H1 (cell line): ENCODE measurements around the gene PDXDC1. TPM values are rescaled to one million over a fixed set of nuclear protein-coding genes. Genes with fewer than 3 reads are reported as not detected.
A peak's percentile ranks its signal among the peaks of the same experiment; 100 is the strongest.
"Not testable (repeated sequence)": the region's sequence is repeated elsewhere in the genome, so short reads cannot be mapped to it uniquely, and the experiment has no call there.

Source experiments
- CTCF ChIA-PET: fragments of 300-600 bp; sonication (Branson Sonifier 250); formaldehyde crosslinking; loops from one replicate; lab custom pipeline; 2021; ENCODE audit not compliant: partially characterized antibody; lab: Charles Lee
- POLR2A ChIA-PET: fragments of 300-600 bp; sonication (Branson Sonifier 250); formaldehyde crosslinking; loops from one replicate; lab custom pipeline; 2021; ENCODE audit warnings: inconsistent platforms; ENCODE audit not compliant: partially characterized antibody; lab: Charles Lee
- DNase-seq, 2 experiments: peaks; one replicate each; pipeline versions ENCODE4 v3.0.0 to v3.0.0-alpha.2; 2010 to 2022; ENCODE audit warnings: low spot score in 2 of 2, low read depth in 1 of 2, mixed read lengths in 1 of 2
- FAIRE-seq: peaks from 2 replicates; lab custom pipeline; 2011; peaks lifted over from hg19 to GRCh38; lab: Jason Lieb, UNC
- H2AFZ ChIP-seq: 2 replicates; pipeline ENCODE4 v1.8.1; 2012; ENCODE audit warnings: low read length, inconsistent platforms
- H2AK5ac ChIP-seq: 2 replicates; pipeline ENCODE4 v1.6.1; 2013; ENCODE audit warnings: low read depth, low read length
- H2BK120ac ChIP-seq: replicated peaks from 2 replicates; pipeline ENCODE3; 2013; ENCODE audit warnings: low read depth, low read length, inconsistent platforms
- H2BK12ac ChIP-seq: 2 replicates; pipeline ENCODE4 v1.6.1; 2013; ENCODE audit warnings: low read depth, low read length
- H2BK15ac ChIP-seq: 2 replicates; pipeline ENCODE4 v1.6.1; 2013; ENCODE audit warnings: low read length
- H2BK20ac ChIP-seq: 2 replicates; pipeline ENCODE4 v1.6.1; 2013; ENCODE audit warnings: low read length
- H2BK5ac ChIP-seq: 2 replicates; pipeline ENCODE4 v1.6.1; 2013; ENCODE audit warnings: low read depth, low read length
- H3K14ac ChIP-seq: 2 replicates; pipeline ENCODE4 v1.6.1; 2013; ENCODE audit warnings: inconsistent platforms; ENCODE audit not compliant: insufficient read length
- H3K18ac ChIP-seq: 2 replicates; pipeline ENCODE4 v1.6.1; 2013; ENCODE audit warnings: low read length; ENCODE audit errors: extremely low read depth
- H3K23ac ChIP-seq: 2 replicates; pipeline ENCODE4 v1.6.1; 2013; ENCODE audit warnings: inconsistent platforms; ENCODE audit not compliant: insufficient read length
- H3K23me2 ChIP-seq: 2 replicates; pipeline ENCODE4 v1.6.1; 2013; ENCODE audit warnings: low read depth, low read length
- H3K27ac ChIP-seq: 2 replicates; pipeline ENCODE4 v1.6.1; 2011; ENCODE audit warnings: low read depth, low read length, inconsistent platforms
- H3K27me3 ChIP-seq, 4 experiments: replicated peaks in 1 of 4; 1 replicate in 1 of 4; 2 replicates in 3 of 4; pipeline versions ENCODE4 v1.6.1 to v1.8.1; 2011 to 2013; ENCODE audit warnings: low read length in 3 of 4, mild to moderate bottlenecking in 3 of 4, inconsistent platforms in 2 of 4, mixed read lengths in 2 of 4, moderate library complexity in 1 of 4; ENCODE audit not compliant: control insufficient read depth in 3 of 4, insufficient read depth in 3 of 4; ENCODE audit errors: extremely low read depth in 1 of 4
- H3K36me3 ChIP-seq, 4 experiments: 2 replicates each; pipeline versions ENCODE4 v1.6.1 to v1.8.1; 2011 to 2013; ENCODE audit warnings: mild to moderate bottlenecking in 4 of 4, low read length in 3 of 4, moderate library complexity in 2 of 4, control low read depth in 1 of 4, inconsistent platforms in 1 of 4; ENCODE audit not compliant: insufficient read depth in 4 of 4, control insufficient read depth in 2 of 4
- H3K4ac ChIP-seq: replicated peaks from 2 replicates; pipeline ENCODE3; 2013; ENCODE audit warnings: low read length, low read depth, mixed read lengths, inconsistent platforms; ENCODE audit not compliant: insufficient read length
- H3K4me1 ChIP-seq, 4 experiments: replicated peaks in 1 of 4; 1 replicate in 1 of 4; 2 replicates in 3 of 4; pipeline versions ENCODE4 v1.6.1 to v1.8.1; 2011 to 2013; ENCODE audit warnings: low read length in 3 of 4, inconsistent platforms in 2 of 4, mixed read lengths in 1 of 4; ENCODE audit not compliant: insufficient read depth in 4 of 4, control insufficient read depth in 3 of 4
- H3K4me2 ChIP-seq, 2 experiments: 2 replicates each; pipeline versions ENCODE4 v1.6.1 to v1.8.1; 2011 to 2013; ENCODE audit warnings: low read depth in 2 of 2, low read length in 2 of 2, control low read depth in 1 of 2, inconsistent platforms in 1 of 2, mild to moderate bottlenecking in 1 of 2; ENCODE audit not compliant: insufficient read depth in 1 of 2
- H3K4me3 ChIP-seq, 4 experiments: fragments of 200-600, 300-600 bp in 1 of 4; sonication (generic), shearing (Covaris generic), sonication (Bioruptor Twin) in 1 of 4; 2 replicates each; pipeline versions ENCODE4 v1.5.1 to v1.8.1; 2011 to 2016; ENCODE audit warnings: low read length in 4 of 4, low read depth in 3 of 4, control low read depth in 2 of 4, inconsistent platforms in 2 of 4, mild to moderate bottlenecking in 2 of 4, mixed read lengths in 1 of 4, moderate library complexity in 1 of 4; ENCODE audit not compliant: insufficient read depth in 2 of 4; ENCODE audit errors: extremely low read depth in 1 of 4
- H3K56ac ChIP-seq: replicated peaks from 2 replicates; pipeline ENCODE3; 2013; ENCODE audit warnings: low read depth, mild to moderate bottlenecking, mixed read lengths, low read length, inconsistent platforms; ENCODE audit not compliant: insufficient read length
- H3K79me1 ChIP-seq: 2 replicates; pipeline ENCODE4 v1.6.1; 2013; ENCODE audit warnings: low read depth, low read length, control low read depth
- H3K79me2 ChIP-seq, 2 experiments: 2 replicates each; pipeline versions ENCODE4 v1.6.1 to v1.8.1; 2012 to 2013; ENCODE audit warnings: low read length in 2 of 2, mild to moderate bottlenecking in 2 of 2, inconsistent platforms in 1 of 2; ENCODE audit not compliant: insufficient read depth in 2 of 2, control insufficient read depth in 1 of 2
- H3K9ac ChIP-seq, 4 experiments: replicated peaks in 1 of 4; 1 replicate in 1 of 4; 2 replicates in 3 of 4; pipeline versions ENCODE4 v1.6.1 to v1.8.1; 2011 to 2013; ENCODE audit warnings: low read depth in 3 of 4, low read length in 3 of 4, control low read depth in 2 of 4, mild to moderate bottlenecking in 2 of 4, moderate library complexity in 2 of 4, inconsistent platforms in 1 of 4; ENCODE audit errors: extremely low read depth in 1 of 4
- H3K9me3 ChIP-seq, 2 experiments: 2 replicates each; pipeline versions ENCODE4 v1.6.1 to v1.8.1; 2012 to 2013; ENCODE audit warnings: mild to moderate bottlenecking in 2 of 2, moderate library complexity in 2 of 2, control low read depth in 1 of 2, inconsistent platforms in 1 of 2, low read depth in 1 of 2, low read length in 1 of 2, mixed read lengths in 1 of 2; ENCODE audit not compliant: insufficient read depth in 2 of 2
- H4K20me1 ChIP-seq, 2 experiments: replicated peaks in 1 of 2; 2 replicates each; pipeline versions ENCODE3 to v1.8.1; 2011 to 2013; ENCODE audit warnings: inconsistent platforms in 2 of 2, low read length in 2 of 2, mild to moderate bottlenecking in 1 of 2; ENCODE audit not compliant: insufficient read depth in 2 of 2, control insufficient read depth in 1 of 2
- H4K5ac ChIP-seq: 2 replicates; pipeline ENCODE4 v1.6.1; 2013; ENCODE audit warnings: low read length, low read depth, mixed read lengths, inconsistent platforms; ENCODE audit not compliant: insufficient read length
- H4K8ac ChIP-seq: 2 replicates; pipeline ENCODE4 v1.8.0; 2013; ENCODE audit warnings: mild to moderate bottlenecking, moderate library complexity, low read length, inconsistent platforms; ENCODE audit not compliant: insufficient read depth; ENCODE audit errors: extremely low read depth
- H4K91ac ChIP-seq: replicated peaks from 2 replicates; pipeline ENCODE3; 2013; ENCODE audit warnings: low read length, mixed read lengths, inconsistent platforms; ENCODE audit not compliant: insufficient read length
- WGBS, 2 experiments: shearing (Covaris generic) in 1 of 2; methylation state at CpG; one replicate each; pipeline versions ENCODE4 v1.1.6 to v1.1.7; 2013 to 2015; ENCODE audit warnings: low lambda C conversion rate in 2 of 2, mixed read lengths in 2 of 2, inconsistent platforms in 1 of 2, low coverage in 1 of 2, missing lambda C conversion rate in 1 of 2; ENCODE audit not compliant: insufficient replicate concordance in 2 of 2, insufficient coverage in 1 of 2, insufficient read length in 1 of 2; ENCODE audit errors: extremely low coverage in 1 of 2, missing lambda C conversion rate in 1 of 2; 5-methylcytosine and 5-hydroxymethylcytosine counted together
- polyA plus RNA-seq, 7 experiments: library from polyadenylated mRNA; depleted of rRNA in 3 of 7; stranded (reverse) in 5 of 7; unstranded in 2 of 7; fragments of >200 nt in 5 of 7; fragments of 200-250 nt in 2 of 7; gene quantifications; 1 replicate in 5 of 7; 2 replicates in 1 of 7; 4 replicates in 1 of 7; pipeline versions ENCODE4 v1.2.1 to v1.2.3, GENCODE V29; 2011 to 2013; ENCODE audit warnings: missing spikeins in 2 of 7, mixed read lengths in 2 of 7
- total RNA-seq: library from RNA; stranded (reverse); fragmentation: NEBNext Ultra II Directional; extraction: Animal tissue kit (Norgen Biotek cat#: 25700); gene quantifications from 2 replicates; pipeline ENCODE4 v1.2.1, GENCODE V29; 2021

PDXDC1 gene
- total and polyA plus RNA-seq, 2 of the 8 experiments (the other 6 are each of a cell fraction or from before 2014, with no cell fraction given): 56.6 to 118 TPM

DNA sequence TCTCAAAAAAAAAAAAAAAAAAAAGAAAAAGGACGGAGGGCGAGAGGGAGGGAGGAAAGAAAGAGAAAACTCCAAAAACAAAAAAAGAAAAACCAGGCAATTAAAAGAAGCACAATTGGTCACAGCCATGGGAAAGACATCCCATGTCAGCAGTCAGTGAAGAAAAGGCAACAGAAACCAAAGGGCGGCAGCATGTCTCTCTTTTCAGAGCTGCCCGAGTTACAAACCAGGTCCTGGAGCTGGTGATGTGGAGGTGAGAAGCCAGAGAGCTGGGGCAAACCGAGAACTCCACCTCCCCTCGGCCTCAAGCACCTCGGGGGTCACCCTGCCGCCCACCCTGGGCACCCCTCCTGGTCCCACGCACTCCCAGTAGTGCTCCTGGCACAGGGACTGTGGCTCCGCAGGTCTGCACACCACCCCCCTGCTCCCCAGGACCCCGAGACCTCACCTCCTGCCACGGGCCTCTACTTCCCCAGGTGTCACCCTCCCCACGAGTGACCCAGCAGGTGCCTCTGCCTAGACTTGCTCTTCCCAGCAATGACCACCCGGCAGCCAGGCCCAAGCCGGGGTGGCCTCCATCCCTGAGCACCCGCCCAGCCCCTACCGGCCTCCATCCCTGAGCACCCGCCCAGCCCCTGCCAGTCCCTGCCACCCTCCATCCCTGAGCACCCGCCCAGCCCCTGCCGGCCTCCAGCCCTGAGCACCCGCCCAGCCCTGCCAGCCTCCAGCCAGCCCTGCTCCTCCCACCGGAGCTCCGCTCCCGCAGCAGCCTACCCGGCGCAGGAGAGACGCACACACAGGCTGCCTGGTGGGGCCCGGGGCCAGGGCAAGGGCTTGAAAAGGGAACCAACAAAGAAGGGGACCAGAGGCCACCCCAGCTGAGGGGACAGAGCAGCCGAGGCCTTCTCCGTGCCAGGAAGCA is 165.9 kb downstream of the PDXDC1 start:
- H2BK15ac ChIP-seq, H3K18ac ChIP-seq, CTCF ChIA-PET, FAIRE-seq, H3K4me2 ChIP-seq, H2BK12ac ChIP-seq, H2BK120ac ChIP-seq, H3K36me3 ChIP-seq, H2BK20ac ChIP-seq, POLR2A ChIA-PET, H3K23ac ChIP-seq, H3K4me3 ChIP-seq, H3K27me3 ChIP-seq, H2AFZ ChIP-seq, H3K79me1 ChIP-seq, H3K4ac ChIP-seq, H3K9me3 ChIP-seq, H3K23me2 ChIP-seq, H4K91ac ChIP-seq, H4K5ac ChIP-seq, H4K20me1 ChIP-seq, H2BK5ac ChIP-seq, H3K14ac ChIP-seq, H3K27ac ChIP-seq, H2AK5ac ChIP-seq, H3K56ac ChIP-seq, H4K8ac ChIP-seq, H3K9ac ChIP-seq: not testable (repeated sequence)
- peak in 1 of 2 experiments; percentile 50 for DNase-seq
- 85% methylated on average over 14 of the region's 30 CpGs; no CpG with 5 or more reads in 1 of the 2 experiments for WGBS, 2 experiments
- peaks cover 5 to 18% (median 10%) of the 10 kb centered on the region in 4 experiments for H3K4me1 ChIP-seq
- peaks cover 0 to 44% of the 10 kb centered on the region in 2 experiments; a peak in 3 of 4 replicates for H3K79me2 ChIP-seq
